K562 (cell line): ENCODE results near the gene TMC8. TPM values are rescaled to one million over a fixed set of nuclear protein-coding genes. Genes with fewer than 3 reads are reported as not detected.

Experiments used
- ARNT ChIP-seq, 2 experiments: fragments of 450-650 bp; IDR thresholded peaks; 2 replicates each; pipeline ENCODE4 v1.6.1; 2016; ENCODE audit warnings: mild to moderate bottlenecking in 1 of 2
- BRD4 ChIP-seq: fragments of 200-600 bp; sonication (generic); IDR thresholded peaks from 2 replicates; pipeline ENCODE4 v1.6.1; 2017; ENCODE audit warnings: inconsistent platforms
- DPF2 ChIP-seq: fragments of 450-650 bp; IDR thresholded peaks from 2 replicates; pipeline ENCODE4 v1.6.1; 2016
- ERF ChIP-seq: fragments of 450-650 bp; formaldehyde crosslinking; IDR thresholded peaks from 2 replicates; pipeline ENCODE4 v1.4.0; 2020; ENCODE audit warnings: mild to moderate bottlenecking, mixed read lengths
- FOXK2 ChIP-seq, 2 experiments: fragments of 450-650 bp; IDR thresholded peaks in 1 of 2; conservative IDR thresholded peaks in 1 of 2; 2 replicates each; pipeline ENCODE4 v1.6.1; 2016; ENCODE audit warnings: low read depth in 2 of 2, mild to moderate bottlenecking in 1 of 2
- GABPB2 ChIP-seq: fragments of 250-450 bp; sonication (Bioruptor Pico); conservative IDR thresholded peaks from 2 replicates; pipeline ENCODE4 v1.5.1; 2021; ENCODE audit warnings: mild to moderate bottlenecking
- HDAC2 ChIP-seq: fragments of 450-650 bp; IDR thresholded peaks from 2 replicates; pipeline ENCODE4 v1.6.1; 2016; ENCODE audit warnings: mild to moderate bottlenecking
- HNRNPLL ChIP-seq: fragments of 200-400 bp; formaldehyde crosslinking; IDR thresholded peaks from 2 replicates; pipeline ENCODE4 v1.6.1; 2017; ENCODE audit warnings: low read length, low read depth, mild to moderate bottlenecking; ENCODE audit not compliant: poor library complexity, severe bottlenecking
- KAT8 ChIP-seq: fragments of 450-650 bp; IDR thresholded peaks from 2 replicates; pipeline ENCODE4 v1.6.1; 2016; ENCODE audit warnings: low read depth, mild to moderate bottlenecking
- PHB2 ChIP-seq: fragments of 450-650 bp; IDR thresholded peaks from 2 replicates; pipeline ENCODE4 v1.6.1; 2017; ENCODE audit warnings: low read depth
- PPARD ChIP-seq: fragments of 250-450 bp; sonication (Bioruptor Pico); IDR thresholded peaks from 2 replicates; pipeline ENCODE4 v1.8.0; 2022; ENCODE audit warnings: inconsistent platforms, mild to moderate bottlenecking, moderate library complexity
- RBM14 ChIP-seq: fragments of 200-400 bp; formaldehyde crosslinking; IDR thresholded peaks from 2 replicates; pipeline ENCODE4 v1.6.1; 2018; ENCODE audit warnings: low read depth, mild to moderate bottlenecking, low read length, moderate library complexity, borderline replicate concordance; ENCODE audit not compliant: insufficient read depth
- RBM25 ChIP-seq: fragments of 200-400 bp; formaldehyde crosslinking; IDR thresholded peaks from 2 replicates; pipeline ENCODE4 v1.6.1; 2018; ENCODE audit warnings: low read length, low read depth, moderate library complexity; ENCODE audit not compliant: severe bottlenecking
- XRCC5 ChIP-seq: fragments of 200-400 bp; formaldehyde crosslinking; IDR thresholded peaks from 2 replicates; pipeline ENCODE4 v1.6.1; 2017; ENCODE audit warnings: low read depth, mild to moderate bottlenecking, low read length
- ZNF507 ChIP-seq: conservative IDR thresholded peaks from 2 replicates; pipeline ENCODE4 v1.6.1; 2017; ENCODE audit warnings: missing genetic modification characterization, missing compliant biosample characterization
- ZNF644 ChIP-seq: fragments of 200-800 bp; sonication (Bioruptor generic); IDR thresholded peaks from 2 replicates; pipeline ENCODE4 v1.6.1; 2016; ENCODE audit warnings: low read depth, missing genetic modification characterization, missing compliant biosample characterization
- ZNF695 ChIP-seq: fragments of 450-650 bp; formaldehyde crosslinking; IDR thresholded peaks from 2 replicates; pipeline ENCODE4 v1.4.0; 2020; ENCODE audit warnings: mild to moderate bottlenecking, moderate library complexity
- polyA plus RNA-seq, 8 experiments: library from polyadenylated mRNA; depleted of rRNA in 4 of 8; stranded (reverse) in 5 of 8; unstranded in 3 of 8; fragments of >200 nt; fragmentation: Nextera tagmentation in 2 of 8; fragmentation: Illumina TruSeq in 1 of 8; extraction: Ambion mirVana in 2 of 8; extraction: Trizol in 1 of 8; gene quantifications; 2 replicates each; pipeline versions ENCODE4 v1.2.1 to v1.2.3, GENCODE V29; 2011 to 2014; ENCODE audit warnings: inconsistent platforms in 1 of 8, missing spikeins in 1 of 8
- total RNA-seq, 7 experiments: library from RNA; depleted of rRNA in 6 of 7; stranded (reverse); fragments of >200 nt in 6 of 7; fragmentation: Illumina TruSeq in 2 of 7; extraction: Trizol in 2 of 7; gene quantifications; 2 replicates each; pipeline versions ENCODE4 v1.2.1 to v1.2.3, GENCODE V29; 2011 to 2021; ENCODE audit warnings: low replicate concordance in 1 of 7
- TF ChIP-seq, protein P1 (sequence below): fragments of 250-450 bp; sonication (Bioruptor Pico); IDR thresholded peaks from 2 replicates; pipeline ENCODE4 v1.4.0; 2020; ENCODE audit warnings: mild to moderate bottlenecking, moderate library complexity
- TF ChIP-seq, protein P2 (sequence below): fragments of 450-650 bp; formaldehyde crosslinking; IDR thresholded peaks from 2 replicates; pipeline ENCODE4 v1.4.0; 2020; ENCODE audit warnings: mild to moderate bottlenecking, moderate library complexity
- TF ChIP-seq, protein P3 (sequence below): fragments of 450-650 bp; IDR thresholded peaks from 2 replicates; pipeline ENCODE4 v1.6.1; 2017; ENCODE audit warnings: antibody characterized with exemption
- TF ChIP-seq, protein P4 (sequence below): sonication (generic); formaldehyde crosslinking; IDR thresholded peaks from 2 replicates; pipeline ENCODE4 v1.8.0; 2022; ENCODE audit warnings: missing genetic modification reagents, mild to moderate bottlenecking, moderate library complexity, borderline replicate concordance

Gene TMC8
- total and polyA plus RNA-seq, 9 of the 15 experiments (the other 6 are each of a cell fraction or from before 2014, with no cell fraction given) = 0.13 to 10.9 (median 2.8) TPM

DNA sequence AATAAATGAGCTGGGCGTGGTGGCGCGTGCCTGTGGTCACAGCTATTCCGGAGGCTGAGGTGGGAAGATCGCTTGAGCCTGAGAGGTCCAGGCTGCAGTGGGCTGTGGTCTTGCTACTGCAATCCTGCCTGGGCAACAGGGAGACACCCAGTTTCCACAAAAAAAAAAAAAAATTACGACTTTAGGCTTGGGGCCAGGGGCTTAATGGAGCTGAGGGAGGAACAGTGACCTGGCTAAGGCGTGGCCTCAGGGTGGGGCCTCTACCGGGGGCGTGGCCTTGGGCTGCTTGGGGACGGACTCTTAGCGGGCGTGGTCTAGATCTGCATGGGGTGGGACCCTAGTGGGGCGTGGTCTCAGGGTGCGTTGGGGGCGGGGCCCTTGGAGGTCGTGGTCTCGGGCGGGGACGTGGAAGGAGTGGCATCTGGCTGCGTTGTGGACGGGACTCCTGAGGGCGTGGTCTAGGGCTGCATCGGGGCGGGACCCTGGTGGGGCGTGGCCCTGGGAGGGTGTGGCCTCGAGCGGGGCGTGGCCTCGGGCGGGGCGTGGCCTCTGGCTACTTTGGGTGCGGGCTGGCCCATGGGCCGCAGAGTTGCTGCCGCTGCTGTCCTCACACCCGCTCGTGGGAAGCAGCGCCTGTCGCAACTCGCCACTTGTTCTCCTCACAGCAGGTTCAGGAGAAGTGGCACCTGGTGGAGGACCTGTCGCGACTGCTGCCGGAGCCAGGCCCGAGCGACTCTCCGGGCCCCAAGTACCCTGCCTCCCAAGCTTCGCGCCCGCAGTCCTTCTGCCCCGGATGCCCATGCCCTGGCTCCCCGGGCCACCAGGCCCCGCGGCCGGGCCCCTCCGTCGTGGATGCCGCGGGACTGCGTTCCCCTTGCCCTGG is 9.8 kb downstream of the TMC8 start (continued):
- TF ChIP-seq XRCC5 (no peak), RBM14 (no peak), HNRNPLL (peak; percentile 24), ZNF695 (no peak), DPF2 (peak; percentile 57), ARNT (IDR thresholded peaks at IDR 0.05) (no peak), ZNF507 (tag) (no peak), RBM25 (no peak), KAT8 (no peak), ERF (0 out of 2 replicates have a peak, but pooled peaks have one; percentile 24), PHB2 (no peak), BRD4 (no peak), ZNF644 (tag) (no peak), HDAC2 (no peak; the same call in 1 of the 2 replicates), PPARD (CRISPR knock-in tag) (no peak), FOXK2 (conservative IDR thresholded peaks at IDR 0.05 in 1 of 2, IDR thresholded peaks at IDR 0.05 in 1 of 2; ENCODE audit: low read depth in 2 of 2) (peak in 1 of 2 experiments; percentile 70; a peak in 2 of 4 replicates), GABPB2 (no peak)
- TF ChIP-seq, protein P1, sequence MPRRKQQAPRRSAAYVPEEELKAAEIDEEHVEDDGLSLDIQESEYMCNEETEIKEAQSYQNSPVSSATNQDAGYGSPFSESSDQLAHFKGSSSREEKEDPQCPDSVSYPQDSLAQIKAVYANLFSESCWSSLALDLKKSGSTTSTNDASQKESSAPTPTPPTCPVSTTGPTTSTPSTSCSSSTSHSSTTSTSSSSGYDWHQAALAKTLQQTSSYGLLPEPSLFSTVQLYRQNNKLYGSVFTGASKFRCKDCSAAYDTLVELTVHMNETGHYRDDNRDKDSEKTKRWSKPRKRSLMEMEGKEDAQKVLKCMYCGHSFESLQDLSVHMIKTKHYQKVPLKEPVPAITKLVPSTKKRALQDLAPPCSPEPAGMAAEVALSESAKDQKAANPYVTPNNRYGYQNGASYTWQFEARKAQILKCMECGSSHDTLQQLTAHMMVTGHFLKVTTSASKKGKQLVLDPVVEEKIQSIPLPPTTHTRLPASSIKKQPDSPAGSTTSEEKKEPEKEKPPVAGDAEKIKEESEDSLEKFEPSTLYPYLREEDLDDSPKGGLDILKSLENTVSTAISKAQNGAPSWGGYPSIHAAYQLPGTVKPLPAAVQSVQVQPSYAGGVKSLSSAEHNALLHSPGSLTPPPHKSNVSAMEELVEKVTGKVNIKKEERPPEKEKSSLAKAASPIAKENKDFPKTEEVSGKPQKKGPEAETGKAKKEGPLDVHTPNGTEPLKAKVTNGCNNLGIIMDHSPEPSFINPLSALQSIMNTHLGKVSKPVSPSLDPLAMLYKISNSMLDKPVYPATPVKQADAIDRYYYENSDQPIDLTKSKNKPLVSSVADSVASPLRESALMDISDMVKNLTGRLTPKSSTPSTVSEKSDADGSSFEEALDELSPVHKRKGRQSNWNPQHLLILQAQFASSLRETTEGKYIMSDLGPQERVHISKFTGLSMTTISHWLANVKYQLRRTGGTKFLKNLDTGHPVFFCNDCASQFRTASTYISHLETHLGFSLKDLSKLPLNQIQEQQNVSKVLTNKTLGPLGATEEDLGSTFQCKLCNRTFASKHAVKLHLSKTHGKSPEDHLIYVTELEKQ (CRISPR knock-in tag) = no peak
- TF ChIP-seq, protein P2, sequence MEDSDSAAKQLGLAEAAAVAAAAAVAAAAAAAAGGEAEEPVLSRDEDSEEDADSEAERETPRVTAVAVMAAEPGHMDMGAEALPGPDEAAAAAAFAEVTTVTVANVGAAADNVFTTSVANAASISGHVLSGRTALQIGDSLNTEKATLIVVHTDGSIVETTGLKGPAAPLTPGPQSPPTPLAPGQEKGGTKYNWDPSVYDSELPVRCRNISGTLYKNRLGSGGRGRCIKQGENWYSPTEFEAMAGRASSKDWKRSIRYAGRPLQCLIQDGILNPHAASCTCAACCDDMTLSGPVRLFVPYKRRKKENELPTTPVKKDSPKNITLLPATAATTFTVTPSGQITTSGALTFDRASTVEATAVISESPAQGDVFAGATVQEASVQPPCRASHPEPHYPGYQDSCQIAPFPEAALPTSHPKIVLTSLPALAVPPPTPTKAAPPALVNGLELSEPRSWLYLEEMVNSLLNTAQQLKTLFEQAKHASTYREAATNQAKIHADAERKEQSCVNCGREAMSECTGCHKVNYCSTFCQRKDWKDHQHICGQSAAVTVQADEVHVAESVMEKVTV = no peak
- TF ChIP-seq, protein P3, sequence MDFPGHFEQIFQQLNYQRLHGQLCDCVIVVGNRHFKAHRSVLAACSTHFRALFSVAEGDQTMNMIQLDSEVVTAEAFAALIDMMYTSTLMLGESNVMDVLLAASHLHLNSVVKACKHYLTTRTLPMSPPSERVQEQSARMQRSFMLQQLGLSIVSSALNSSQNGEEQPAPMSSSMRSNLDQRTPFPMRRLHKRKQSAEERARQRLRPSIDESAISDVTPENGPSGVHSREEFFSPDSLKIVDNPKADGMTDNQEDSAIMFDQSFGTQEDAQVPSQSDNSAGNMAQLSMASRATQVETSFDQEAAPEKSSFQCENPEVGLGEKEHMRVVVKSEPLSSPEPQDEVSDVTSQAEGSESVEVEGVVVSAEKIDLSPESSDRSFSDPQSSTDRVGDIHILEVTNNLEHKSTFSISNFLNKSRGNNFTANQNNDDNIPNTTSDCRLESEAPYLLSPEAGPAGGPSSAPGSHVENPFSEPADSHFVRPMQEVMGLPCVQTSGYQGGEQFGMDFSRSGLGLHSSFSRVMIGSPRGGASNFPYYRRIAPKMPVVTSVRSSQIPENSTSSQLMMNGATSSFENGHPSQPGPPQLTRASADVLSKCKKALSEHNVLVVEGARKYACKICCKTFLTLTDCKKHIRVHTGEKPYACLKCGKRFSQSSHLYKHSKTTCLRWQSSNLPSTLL = no peak
- TF ChIP-seq, protein P4, sequence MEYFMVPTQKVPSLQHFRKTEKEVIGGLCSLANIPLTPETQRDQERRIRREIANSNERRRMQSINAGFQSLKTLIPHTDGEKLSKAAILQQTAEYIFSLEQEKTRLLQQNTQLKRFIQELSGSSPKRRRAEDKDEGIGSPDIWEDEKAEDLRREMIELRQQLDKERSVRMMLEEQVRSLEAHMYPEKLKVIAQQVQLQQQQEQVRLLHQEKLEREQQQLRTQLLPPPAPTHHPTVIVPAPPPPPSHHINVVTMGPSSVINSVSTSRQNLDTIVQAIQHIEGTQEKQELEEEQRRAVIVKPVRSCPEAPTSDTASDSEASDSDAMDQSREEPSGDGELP (CRISPR knock-in tag) = peak; percentile 81
